Esophagus muscularis mucosa (tissue), 3 donors: ENCODE results near the gene KCTD11.

Source experiments
- CTCF ChIP-seq, 3 experiments: fragments of 200-600 bp in 2 of 3; fragments of 450-650 bp in 1 of 3; sonication (generic) in 2 of 3; IDR thresholded peaks; one replicate each; pipeline ENCODE4 v1.5.1; 2017 to 2019; ENCODE audit warnings: antibody characterized with exemption in 3 of 3, mild to moderate bottlenecking in 2 of 3, moderate library complexity in 1 of 3
- POLR2A ChIP-seq: fragments of 450-650 bp; IDR thresholded peaks from one replicate; pipeline ENCODE4 v1.6.1; 2017; ENCODE audit warnings: antibody characterized with exemption, moderate library complexity, mild to moderate bottlenecking, low read depth
- POLR2AphosphoS5 ChIP-seq, 2 donors: sonication (generic); formaldehyde crosslinking; IDR thresholded peaks; one replicate each; pipeline ENCODE4 v1.6.1; 2017; ENCODE audit warnings: antibody characterized with exemption in 2 of 2

- no peak for TF ChIP-seq POLR2A
- TF ChIP-seq CTCF (IDR thresholded peaks at IDR 0.05) = no peak
- TF ChIP-seq POLR2AphosphoS5 (IDR thresholded peaks at IDR 0.05) = no peak
Observed at GRCh38 chr17:7392696-7393612, 41.0 kb downstream of the KCTD11 start.
